Measurements from ENCODE around the gene BRAF.
"Not testable (repeated sequence)": the region's sequence is repeated elsewhere in the genome, so short reads cannot be mapped to it uniquely, and the experiment has no call there.

Gene BRAF

GRCh38 chr7:140924821-140925421 lies at the start of gene BRAF:
Gene BRAF (minus strand): TSS chr7:140924929. CDS start chr7:140924703, 226 bp downstream.
- peak; percentile 91 for DNase-seq

GRCh38 chr7:140972876-140973829 lies 48.4 kb upstream of the BRAF start:
- no peak for DNase-seq

GRCh38 chr7:140972344-140972743 lies 47.6 kb upstream of the BRAF start:
- DNase-seq, result no peak

GRCh38 chr7:140967438-140967837 lies 42.7 kb upstream of the BRAF start:
- DNase-seq, result no peak

GRCh38 chr7:140966561-140967233 lies 42.0 kb upstream of the BRAF start:
- DNase-seq, result no peak

- no peak for DNase-seq
These were observed 36.4 kb upstream of the BRAF start for GRCh38 chr7:140961117-140961516.

GRCh38 chr7:140956997-140957396 lies 32.3 kb upstream of the BRAF start:
- not testable (repeated sequence) for DNase-seq

- no peak for DNase-seq
These were observed 21.2 kb upstream of the BRAF start for GRCh38 chr7:140945940-140946339.

GRCh38 chr7:140942242-140942641 lies 17.5 kb upstream of the BRAF start:
- DNase-seq, result not testable (repeated sequence)

- DNase-seq, result no peak
These were observed 16.2 kb upstream of the BRAF start for GRCh38 chr7:140940898-140941297.

GRCh38 chr7:140937702-140938264 lies 13.1 kb upstream of the BRAF start:
- DNase-seq, result no peak

GRCh38 chr7:140928491-140929309 lies 4.0 kb upstream of the BRAF start:
- no peak for DNase-seq

- DNase-seq, result not testable (repeated sequence)
These were observed 3.2 kb upstream of the BRAF start for GRCh38 chr7:140927945-140928344.

- no peak for DNase-seq
These were observed 2.6 kb upstream of the BRAF start for GRCh38 chr7:140927351-140927750.

- no peak for DNase-seq
These were observed 1.5 kb upstream of the BRAF start for GRCh38 chr7:140926021-140926817.

GRCh38 chr7:140924019-140924820 lies 509 bp downstream of the BRAF start:
- DNase-seq, result peak; percentile 64

GRCh38 chr7:140923358-140924006 lies 1.2 kb downstream of the BRAF start:
- no peak for DNase-seq

- DNase-seq, result no peak
These were observed 1.9 kb downstream of the BRAF start for GRCh38 chr7:140922741-140923345.

- no peak for DNase-seq
These were observed 4.0 kb downstream of the BRAF start for GRCh38 chr7:140920745-140921144.

GRCh38 chr7:140918236-140918635 lies 6.5 kb downstream of the BRAF start:
- no peak for DNase-seq

Data from fibroblast of skin of right biceps (primary cell).